Activated effector memory CD4-positive, alpha-beta T cell treated with anti-CD3 and anti-CD28 coated beads, Interleukin-2, amount 50 U/mL, for 16 hours (primary cell): ENCODE measurements around the gene CMIP.
"Not testable (repeated sequence)": the region's sequence is repeated elsewhere in the genome, so short reads cannot be mapped to it uniquely, and the experiment has no call there.

Experiments used
- DNase-seq: peaks from one replicate; pipeline ENCODE4 v3.0.0-alpha.2; 2020

Gene CMIP

GRCh38 chr16:81673432-81673831, 228.8 kb downstream of the CMIP start:
- DNase-seq = no peak

DNA sequence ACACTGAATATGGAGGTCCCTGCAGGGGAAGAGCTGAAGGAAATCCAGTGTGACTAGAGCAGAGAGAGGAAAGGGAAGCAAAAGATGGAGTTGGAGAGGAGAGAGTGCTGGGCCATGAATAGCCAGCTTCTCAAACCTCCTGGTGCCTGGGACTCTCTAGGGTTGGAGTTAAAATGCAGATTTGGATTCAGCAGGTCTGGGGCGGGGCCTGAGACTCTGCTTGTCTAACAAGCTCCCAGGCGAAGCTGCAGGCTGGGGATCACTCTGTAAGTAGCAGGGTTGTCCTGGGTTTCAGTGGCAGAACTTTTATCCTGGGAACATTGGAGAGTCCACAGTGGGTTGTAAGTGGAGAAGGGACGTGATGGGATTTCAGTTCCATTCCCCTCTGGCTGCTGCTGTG, 231.1 kb downstream of the CMIP start:
- DNase-seq = no peak

DNA sequence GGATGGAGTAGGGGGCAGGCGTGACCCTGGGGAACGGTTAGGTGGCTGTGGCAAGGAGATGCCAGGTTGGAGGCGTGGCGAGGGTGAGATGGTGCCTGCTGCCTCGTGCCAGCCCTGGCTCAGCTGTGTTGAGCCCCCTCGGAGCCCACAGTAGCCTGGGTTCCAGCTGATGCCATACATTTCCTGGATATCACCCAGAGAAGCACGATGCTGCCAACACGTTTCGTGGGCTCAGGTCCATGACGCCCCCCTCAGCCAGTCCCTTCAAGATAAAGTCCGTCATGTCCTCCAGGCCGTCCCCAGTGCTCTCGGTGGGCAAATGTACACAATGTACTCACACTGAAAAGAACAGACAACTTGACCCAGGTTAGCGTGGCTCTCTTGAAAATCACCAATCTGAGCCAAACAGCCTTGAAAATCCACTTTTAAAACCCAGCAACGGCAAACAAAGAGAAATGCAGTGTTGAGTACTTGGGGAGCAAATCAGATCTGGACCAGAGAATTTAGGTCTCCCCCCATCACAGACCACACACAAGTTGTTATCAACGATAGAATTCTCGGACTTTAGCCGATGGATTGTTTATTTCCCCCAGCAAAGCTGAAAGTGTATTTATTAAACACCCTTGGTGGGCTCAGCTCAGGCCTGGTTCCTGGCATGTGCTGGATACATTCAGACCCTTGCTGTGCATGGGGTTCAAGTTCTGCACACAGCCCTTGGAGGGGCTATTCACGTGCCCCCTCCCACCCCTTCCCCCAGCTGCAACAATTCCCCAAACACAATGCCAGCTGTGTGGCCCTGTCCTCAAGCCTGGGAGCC, 231.7 kb downstream of the CMIP start:
- DNase-seq = no peak

DNA sequence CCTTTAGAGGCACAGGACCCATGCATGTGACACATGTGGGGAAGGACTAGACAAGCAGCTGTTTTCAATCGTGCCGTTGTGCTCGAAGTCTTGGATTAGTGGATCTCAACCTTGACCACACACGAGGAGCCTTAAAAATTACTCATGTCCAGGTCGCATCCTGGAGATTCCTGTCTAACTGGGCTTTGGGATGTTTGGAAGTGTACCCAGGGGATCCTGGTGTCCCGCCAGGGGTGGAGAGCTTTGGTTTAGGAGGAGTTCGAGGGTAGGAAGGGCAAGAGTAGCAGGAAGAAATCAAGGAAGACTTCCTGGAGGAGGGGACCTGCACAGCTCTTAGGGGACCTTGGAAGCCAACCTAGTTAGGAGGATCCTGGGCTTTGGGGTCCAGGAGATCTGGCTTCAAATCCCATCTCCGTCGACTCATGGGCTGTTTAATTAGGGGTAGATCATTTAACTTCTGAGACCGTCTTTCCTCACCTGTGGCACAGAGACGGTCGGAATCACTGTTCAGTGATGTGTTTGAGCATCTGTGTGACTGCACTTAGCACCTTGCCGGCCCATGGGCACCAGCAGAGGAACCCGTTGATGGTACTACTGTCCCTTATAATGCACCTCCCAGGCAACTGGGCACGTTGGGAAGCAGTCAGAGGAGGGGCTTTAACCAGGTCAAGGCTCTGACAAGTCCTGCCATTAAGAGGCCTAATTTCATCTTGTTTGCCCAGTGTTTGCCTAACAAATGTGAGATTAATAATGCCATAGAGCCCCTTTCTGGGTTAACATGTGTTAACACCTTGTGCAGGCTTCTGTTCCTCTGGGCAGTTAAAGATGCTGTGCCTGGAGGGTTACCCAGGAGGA, 232.5 kb downstream of the CMIP start:
- DNase-seq = no peak

DNA sequence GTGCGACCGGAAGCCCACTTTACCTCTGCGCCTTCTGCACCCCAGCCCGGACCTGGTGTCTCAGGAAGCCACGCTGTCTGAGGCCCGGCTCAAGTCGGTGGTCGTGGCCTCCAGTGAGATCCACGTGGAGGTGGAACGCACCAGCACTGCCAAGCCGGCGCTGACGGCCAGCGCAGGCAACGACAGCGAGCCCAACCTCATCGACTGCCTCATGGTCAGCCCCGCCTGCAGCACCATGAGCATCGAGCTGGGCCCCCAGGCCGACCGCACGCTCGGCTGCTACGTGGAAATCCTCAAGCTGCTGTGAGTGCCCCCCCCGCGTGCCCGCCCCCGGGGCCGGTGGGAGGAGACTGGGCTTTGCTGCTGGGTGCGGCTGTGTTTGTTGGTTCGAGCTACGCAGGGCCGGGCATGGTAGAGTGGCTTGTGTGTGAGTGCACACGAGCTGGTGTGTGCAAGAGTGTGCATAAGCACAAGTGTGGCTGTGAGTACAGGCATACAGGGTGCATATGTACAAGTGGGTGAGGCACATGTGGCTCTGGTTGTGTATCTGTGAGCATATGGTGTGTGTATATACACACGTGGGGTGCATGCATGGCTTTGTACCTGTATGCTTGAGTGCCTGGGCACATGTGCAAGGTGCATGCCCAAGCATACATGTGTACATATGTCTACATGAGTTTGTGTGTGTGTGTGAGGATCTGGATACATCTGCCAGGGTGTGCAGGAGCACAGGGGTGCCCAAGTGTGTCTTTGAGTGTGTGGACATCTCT, 233.9 kb downstream of the CMIP start:
- no peak for DNase-seq

DNA sequence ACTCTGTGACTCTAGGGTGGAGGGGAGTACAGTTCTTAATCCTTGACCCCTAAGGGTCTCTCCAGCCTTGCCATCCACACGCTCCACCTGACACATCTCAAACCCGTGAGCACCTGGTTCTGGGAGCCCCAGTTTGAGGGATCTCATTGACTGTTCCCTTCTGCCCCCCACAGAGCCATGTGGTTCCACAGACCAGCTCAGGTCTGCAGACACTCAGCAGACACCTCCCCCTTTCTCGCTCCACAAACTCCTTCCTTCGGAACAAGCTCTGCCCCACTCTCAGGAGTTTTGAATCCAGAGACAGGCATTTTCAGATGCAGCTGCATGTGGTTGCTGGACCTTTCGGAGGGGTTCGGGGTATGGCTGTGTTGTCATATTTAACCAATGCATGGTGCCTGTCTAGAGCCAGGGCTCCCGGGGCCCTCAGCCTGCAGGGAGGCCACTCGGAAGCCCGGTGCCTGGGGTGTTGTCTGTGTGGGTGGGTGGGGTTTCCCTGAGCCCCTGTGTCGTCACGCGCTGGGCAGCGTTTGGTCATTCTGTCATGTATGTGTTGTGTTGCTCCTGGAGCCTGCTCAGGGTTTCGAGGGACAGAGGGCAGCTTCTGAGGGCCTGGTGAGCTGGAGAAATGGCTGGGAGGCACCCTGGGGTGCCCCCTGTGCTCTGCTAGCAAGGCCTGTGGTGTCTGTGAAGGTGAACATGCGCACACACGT, 235.3 kb downstream of the CMIP start:
- DNase-seq = no peak

DNA sequence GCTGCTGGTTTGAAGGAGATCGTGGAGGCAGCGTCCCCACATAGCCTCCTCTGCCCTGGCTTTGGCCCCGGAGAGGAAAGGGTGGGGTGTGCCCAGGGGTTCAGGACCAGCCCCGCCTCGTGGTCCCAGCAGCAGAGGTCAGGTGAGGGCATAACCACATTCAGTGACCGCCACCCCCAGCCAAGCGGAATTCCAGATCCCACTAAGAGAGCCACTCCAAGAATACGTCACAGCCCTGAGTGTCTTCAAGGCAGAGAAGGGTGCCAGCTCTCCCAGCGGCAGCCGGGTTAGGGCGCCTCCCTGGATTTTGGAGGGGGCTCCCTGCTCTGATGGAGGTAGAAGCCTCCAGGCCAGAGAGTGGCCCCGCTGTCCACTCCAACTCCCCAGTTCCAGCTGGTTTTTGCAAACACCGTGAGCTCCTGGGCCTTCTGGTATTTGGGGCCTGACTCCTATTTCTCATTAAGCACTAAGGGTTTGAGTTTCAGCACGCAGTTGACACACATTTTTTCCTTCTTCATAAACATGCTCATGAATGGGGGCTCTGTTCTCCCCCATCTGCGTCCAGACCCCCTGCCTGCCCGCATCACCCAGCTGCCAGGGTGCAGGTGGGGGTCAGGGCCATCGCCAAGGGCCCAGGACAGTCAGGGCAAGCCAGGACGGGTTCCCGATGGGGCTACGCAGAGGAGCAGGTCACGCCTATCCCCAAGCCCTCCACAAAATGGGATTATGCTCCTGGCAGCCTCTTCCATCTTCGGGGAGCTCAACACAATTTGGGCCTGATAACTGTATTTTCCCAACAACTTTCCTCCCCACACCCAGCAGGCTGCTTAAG, 236.1 kb downstream of the CMIP start:
- no peak for DNase-seq

GRCh38 chr16:81681311-81681710, 236.7 kb downstream of the CMIP start:
- DNase-seq = no peak

DNA sequence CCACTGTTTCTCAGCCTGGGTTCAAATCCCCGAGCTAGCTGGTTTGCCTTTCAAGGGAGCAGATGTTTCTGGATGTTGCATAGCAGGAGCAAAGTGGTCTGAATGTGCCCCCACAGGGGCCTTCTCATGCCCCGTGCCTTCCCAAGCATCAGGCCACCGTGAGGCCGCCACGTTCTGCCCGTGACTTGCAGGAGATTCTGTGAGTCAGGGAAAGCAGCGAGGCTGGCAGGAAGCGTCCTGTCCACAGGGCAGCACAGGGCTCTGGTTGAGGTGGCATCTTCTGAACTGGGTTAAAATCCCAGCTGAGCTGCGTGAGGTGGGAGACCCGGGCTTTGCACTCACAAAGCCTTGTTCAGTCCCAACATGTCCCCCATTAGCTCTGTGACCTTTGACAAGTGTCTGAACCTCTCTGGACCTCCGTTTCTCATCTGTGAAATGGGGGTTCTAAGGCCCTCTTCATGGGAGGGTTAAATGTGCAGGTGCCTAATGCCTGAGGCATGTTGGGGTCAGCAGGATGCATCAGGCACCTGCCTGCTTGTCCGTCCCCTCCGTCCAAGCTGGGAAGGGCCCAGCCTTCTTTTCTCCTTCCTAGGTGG, 239.7 kb downstream of the CMIP start:
- DNase-seq = no peak

DNA sequence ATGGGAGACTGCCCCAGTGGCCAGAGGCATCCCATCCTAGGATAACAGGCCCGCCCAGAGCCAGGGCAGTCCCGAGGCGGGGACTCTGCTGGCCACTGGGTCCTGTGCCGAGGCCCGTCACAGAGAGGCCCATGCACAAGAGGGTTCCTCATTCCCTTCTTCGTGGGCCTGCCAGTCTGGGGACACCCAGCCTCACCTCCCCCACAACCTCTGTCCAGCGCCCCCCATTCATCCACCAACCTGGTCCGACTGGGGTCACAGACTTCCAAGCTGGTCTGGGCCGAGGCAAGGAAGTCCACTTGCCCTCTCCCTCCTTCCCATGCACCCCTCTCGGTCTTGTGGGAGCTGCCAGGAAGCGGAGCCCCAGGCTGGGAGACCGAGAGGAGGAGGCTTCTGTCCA, 240.3 kb downstream of the CMIP start:
- no peak for DNase-seq

DNA sequence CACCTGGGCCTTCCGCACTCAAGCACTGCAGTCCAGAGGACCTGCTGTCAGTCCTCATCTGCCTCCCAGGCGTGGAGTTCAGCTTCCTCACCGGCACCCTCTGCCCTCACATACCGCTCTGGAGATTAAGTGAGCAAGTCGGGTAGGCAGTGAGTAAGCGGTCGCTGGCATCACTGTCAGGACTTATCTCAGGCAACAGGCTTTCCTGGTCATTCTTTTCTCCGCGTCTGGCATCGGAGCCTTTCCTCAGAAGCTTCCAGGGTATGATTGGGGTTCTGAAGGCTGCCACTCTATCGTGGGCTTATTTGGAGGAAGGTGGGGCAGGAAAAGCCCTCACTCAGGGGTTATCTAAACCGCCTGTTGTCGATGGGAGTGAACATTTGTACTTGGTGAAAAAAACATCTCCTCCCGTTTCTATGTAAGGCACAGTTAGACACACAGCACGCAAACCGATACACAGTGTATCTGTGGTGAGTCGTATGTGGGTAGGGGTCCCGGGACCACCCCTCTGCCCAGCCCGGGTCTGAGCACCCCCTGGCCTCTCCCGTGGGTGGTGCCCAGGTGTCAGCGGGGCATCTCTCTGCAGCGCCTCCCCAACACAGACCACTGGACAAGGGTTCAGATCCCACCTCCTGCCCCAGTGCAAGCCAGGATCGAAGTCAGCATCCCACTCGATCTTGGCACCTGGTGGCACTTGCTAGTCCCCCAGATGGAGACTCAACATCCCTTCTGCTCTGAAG, 242.0 kb downstream of the CMIP start:
- no peak for DNase-seq

GRCh38 chr16:81687131-81687456, 242.5 kb downstream of the CMIP start:
- DNase-seq = no peak

GRCh38 chr16:81688182-81688581, 243.6 kb downstream of the CMIP start:
- no peak for DNase-seq

GRCh38 chr16:81688839-81689238, 244.2 kb downstream of the CMIP start:
- not testable (repeated sequence) for DNase-seq

GRCh38 chr16:81692021-81692420, 247.4 kb downstream of the CMIP start:
- DNase-seq = no peak

DNA sequence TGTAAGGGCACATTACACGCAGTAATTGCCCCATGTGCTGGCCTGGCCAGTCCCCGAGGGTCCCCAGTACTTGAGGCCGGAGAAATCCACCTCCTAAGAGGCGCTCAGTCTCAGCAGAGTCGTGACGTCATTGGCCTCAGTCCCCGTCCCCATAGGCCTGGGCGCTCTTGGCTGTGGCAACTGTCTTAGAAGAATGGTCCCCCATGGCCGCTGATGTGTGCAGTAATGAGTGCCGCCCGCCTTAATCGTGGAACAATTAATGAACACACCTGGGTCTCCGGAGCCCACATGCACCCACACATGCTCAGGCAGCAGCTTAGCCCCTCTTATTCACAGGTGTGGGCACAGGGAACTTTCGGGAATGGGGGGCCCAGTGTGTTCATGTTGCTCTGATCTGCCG, 248.0 kb downstream of the CMIP start:
- no peak for DNase-seq

- no peak for DNase-seq
Observed at GRCh38 chr16:81693041-81693743, 248.6 kb downstream of the CMIP start.

DNA sequence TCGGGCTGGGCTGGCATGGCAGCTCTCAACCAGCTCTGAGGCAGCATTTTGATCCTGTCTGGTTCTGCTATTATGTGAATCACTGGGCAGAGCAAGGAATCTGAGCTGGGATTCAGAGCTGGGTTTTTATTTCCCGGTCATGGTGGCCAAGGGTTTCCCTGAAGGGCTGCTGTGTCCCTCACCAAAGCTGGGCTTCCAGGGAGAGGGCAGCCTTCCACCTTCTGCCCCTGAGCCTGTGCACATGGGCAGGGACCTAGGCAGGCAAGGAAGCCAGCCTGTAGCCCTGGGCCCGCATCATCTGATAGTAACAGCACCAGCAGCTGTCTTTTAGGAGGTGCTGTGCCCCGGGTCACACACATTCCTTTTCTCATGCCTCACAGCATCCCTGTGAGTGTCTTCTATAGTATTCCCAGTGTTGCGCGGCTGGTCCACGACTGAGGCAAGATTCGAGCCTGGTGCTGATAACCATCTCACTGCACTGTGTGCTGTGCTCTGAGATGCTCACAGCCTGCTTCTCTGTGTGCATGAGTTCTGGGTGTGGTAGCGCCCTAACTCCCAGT, 249.2 kb downstream of the CMIP start:
- DNase-seq = no peak

DNA sequence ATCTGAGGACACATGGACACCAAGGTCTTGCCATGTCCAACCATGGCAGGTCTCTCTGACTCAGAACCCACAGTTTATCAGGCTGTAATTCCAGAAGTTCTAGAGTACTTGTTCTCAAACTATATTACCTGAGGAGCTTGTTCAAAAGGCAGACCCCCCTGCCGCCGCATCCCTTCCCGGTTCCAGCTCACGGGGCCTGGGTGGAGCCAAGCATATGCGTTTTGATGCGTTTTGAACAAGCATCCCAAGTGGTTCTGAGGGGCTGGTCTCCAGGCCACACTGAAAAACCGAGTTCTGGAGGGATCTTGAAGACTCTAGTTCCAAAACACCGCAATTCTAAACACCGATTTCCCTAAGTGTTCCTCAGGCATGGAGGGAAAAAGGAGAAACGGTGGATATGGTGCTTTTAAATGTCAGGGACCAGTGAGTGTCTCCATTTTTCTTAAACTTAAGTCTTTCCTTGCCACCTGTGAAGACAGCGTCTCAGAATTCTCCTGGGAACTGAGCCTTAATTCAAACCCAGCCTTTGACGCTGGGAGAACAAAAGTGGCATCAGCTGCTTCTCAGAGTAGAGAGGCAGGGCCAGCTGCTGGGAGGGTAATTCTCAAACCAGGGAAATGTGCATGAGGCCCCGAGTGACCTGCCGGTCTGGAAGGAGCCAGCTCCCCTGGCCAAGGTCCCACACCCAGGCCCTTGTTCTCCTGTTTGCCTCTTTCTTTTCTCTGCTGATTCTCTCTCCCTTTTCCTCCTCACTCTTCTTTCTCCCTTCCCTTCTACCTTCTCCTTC, 250.1 kb downstream of the CMIP start:
- DNase-seq = no peak
